ENCODE measurements around the gene DPH7. TPM values are rescaled to one million over a fixed set of nuclear protein-coding genes. Genes with fewer than 3 reads are reported as not detected.

The DPH7 gene
- total RNA-seq, 1 experiment from 2014 or later = 43.9 TPM

GRCh38 chr9:137578518-137579258 lies at the start of gene DPH7 (continued):
- TF ChIP-seq CREM (CRISPR knock-in tag; IDR thresholded peaks at IDR 0.05) = peak; percentile 85
- TF ChIP-seq CDX4 (CRISPR knock-in tag; IDR thresholded peaks at IDR 0.05; ENCODE audit: borderline replicate concordance) = no peak
- TF ChIP-seq, protein P1, sequence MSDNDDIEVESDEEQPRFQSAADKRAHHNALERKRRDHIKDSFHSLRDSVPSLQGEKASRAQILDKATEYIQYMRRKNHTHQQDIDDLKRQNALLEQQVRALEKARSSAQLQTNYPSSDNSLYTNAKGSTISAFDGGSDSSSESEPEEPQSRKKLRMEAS (CRISPR knock-in tag; IDR thresholded peaks at IDR 0.05) = peak; percentile 15; the same call in 1 of the 2 replicates
- TF ChIP-seq TEAD4 (CRISPR knock-in tag; IDR thresholded peaks at IDR 0.05) = no peak
- TF ChIP-seq, protein P2, sequence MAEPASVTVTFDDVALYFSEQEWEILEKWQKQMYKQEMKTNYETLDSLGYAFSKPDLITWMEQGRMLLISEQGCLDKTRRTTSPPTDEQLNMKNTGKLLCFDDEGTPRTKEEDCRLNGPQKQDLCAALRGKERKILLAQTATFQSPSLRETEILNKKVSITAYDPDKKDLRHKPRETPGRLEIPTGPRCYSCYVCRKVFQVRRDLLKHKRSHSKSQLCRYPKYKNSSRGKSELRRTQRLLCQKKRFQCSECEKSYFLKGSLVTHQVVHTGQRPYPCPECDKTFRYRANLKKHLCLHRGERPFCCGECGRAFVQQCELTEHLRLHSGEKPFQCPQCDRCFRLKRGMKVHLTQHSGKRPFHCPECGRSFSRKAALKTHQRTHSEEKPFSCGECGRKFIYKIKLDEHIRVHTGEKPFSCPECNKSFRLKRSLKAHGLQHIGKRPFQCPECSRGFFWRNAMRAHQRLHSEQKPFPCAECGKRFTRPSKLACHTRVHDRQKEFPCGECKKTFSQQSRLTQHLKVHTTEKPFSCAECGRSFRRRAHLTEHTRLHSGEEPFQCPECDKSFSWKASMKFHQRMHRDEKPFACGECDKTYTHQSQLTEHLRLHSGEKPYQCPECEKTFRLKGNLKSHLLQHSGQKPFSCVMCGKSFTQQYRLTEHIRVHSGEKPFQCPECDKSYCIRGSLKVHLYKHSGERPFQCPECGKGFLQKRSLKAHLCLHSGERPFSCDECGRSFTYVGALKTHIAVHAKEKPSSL (CRISPR knock-in tag; conservative IDR thresholded peaks at IDR 0.05) = no peak
- TF ChIP-seq, protein P3, sequence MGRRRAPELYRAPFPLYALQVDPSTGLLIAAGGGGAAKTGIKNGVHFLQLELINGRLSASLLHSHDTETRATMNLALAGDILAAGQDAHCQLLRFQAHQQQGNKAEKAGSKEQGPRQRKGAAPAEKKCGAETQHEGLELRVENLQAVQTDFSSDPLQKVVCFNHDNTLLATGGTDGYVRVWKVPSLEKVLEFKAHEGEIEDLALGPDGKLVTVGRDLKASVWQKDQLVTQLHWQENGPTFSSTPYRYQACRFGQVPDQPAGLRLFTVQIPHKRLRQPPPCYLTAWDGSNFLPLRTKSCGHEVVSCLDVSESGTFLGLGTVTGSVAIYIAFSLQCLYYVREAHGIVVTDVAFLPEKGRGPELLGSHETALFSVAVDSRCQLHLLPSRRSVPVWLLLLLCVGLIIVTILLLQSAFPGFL (CRISPR knock-in tag; IDR thresholded peaks at IDR 0.05; ENCODE audit: borderline replicate concordance) = no peak
- no peak for TF ChIP-seq MXD4 (CRISPR knock-in tag; IDR thresholded peaks at IDR 0.05; ENCODE audit: borderline replicate concordance)
- peak; percentile 15; the same call in 1 of the 2 replicates for TF ChIP-seq ERG (CRISPR knock-in tag; IDR thresholded peaks at IDR 0.05)
- no peak for TF ChIP-seq IRF1 (CRISPR knock-in tag; IDR thresholded peaks at IDR 0.05)
- TF ChIP-seq TEAD1 (CRISPR knock-in tag; IDR thresholded peaks at IDR 0.05) = peak; percentile 88
- TF ChIP-seq, protein P4, sequence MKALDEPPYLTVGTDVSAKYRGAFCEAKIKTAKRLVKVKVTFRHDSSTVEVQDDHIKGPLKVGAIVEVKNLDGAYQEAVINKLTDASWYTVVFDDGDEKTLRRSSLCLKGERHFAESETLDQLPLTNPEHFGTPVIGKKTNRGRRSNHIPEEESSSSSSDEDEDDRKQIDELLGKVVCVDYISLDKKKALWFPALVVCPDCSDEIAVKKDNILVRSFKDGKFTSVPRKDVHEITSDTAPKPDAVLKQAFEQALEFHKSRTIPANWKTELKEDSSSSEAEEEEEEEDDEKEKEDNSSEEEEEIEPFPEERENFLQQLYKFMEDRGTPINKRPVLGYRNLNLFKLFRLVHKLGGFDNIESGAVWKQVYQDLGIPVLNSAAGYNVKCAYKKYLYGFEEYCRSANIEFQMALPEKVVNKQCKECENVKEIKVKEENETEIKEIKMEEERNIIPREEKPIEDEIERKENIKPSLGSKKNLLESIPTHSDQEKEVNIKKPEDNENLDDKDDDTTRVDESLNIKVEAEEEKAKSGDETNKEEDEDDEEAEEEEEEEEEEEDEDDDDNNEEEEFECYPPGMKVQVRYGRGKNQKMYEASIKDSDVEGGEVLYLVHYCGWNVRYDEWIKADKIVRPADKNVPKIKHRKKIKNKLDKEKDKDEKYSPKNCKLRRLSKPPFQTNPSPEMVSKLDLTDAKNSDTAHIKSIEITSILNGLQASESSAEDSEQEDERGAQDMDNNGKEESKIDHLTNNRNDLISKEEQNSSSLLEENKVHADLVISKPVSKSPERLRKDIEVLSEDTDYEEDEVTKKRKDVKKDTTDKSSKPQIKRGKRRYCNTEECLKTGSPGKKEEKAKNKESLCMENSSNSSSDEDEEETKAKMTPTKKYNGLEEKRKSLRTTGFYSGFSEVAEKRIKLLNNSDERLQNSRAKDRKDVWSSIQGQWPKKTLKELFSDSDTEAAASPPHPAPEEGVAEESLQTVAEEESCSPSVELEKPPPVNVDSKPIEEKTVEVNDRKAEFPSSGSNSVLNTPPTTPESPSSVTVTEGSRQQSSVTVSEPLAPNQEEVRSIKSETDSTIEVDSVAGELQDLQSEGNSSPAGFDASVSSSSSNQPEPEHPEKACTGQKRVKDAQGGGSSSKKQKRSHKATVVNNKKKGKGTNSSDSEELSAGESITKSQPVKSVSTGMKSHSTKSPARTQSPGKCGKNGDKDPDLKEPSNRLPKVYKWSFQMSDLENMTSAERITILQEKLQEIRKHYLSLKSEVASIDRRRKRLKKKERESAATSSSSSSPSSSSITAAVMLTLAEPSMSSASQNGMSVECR (CRISPR knock-in tag; IDR thresholded peaks at IDR 0.05; ENCODE audit: borderline replicate concordance) = peak; percentile 16; the same call in 1 of the 2 replicates
- TF ChIP-seq, protein P5, sequence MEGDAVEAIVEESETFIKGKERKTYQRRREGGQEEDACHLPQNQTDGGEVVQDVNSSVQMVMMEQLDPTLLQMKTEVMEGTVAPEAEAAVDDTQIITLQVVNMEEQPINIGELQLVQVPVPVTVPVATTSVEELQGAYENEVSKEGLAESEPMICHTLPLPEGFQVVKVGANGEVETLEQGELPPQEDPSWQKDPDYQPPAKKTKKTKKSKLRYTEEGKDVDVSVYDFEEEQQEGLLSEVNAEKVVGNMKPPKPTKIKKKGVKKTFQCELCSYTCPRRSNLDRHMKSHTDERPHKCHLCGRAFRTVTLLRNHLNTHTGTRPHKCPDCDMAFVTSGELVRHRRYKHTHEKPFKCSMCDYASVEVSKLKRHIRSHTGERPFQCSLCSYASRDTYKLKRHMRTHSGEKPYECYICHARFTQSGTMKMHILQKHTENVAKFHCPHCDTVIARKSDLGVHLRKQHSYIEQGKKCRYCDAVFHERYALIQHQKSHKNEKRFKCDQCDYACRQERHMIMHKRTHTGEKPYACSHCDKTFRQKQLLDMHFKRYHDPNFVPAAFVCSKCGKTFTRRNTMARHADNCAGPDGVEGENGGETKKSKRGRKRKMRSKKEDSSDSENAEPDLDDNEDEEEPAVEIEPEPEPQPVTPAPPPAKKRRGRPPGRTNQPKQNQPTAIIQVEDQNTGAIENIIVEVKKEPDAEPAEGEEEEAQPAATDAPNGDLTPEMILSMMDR (IDR thresholded peaks at IDR 0.05) = peak; percentile 75
- TF ChIP-seq NR1H2 (CRISPR knock-in tag; IDR thresholded peaks at IDR 0.05) = no peak
- no peak for TF ChIP-seq ZNF532 (CRISPR knock-in tag; IDR thresholded peaks at IDR 0.05; ENCODE audit: borderline replicate concordance)
- no peak for TF ChIP-seq SOX15 (CRISPR knock-in tag; IDR thresholded peaks at IDR 0.05)
- TF ChIP-seq GTF2I (CRISPR knock-in tag; conservative IDR thresholded peaks at IDR 0.05) = no peak
- TF ChIP-seq SP1 (CRISPR knock-in tag; conservative IDR thresholded peaks at IDR 0.05) = peak; percentile 90
- TF ChIP-seq CBFB (CRISPR knock-in tag; IDR thresholded peaks at IDR 0.05; ENCODE audit: low read depth) = no peak; the same call in 1 of the 2 replicates
- peak; percentile 23; the same call in 1 of the 2 replicates for TF ChIP-seq ZNF416 (CRISPR knock-in tag; IDR thresholded peaks at IDR 0.05)
- TF ChIP-seq HMGA2 (CRISPR knock-in tag; IDR thresholded peaks at IDR 0.05) = no peak
